Lower leg skin (tissue), 4 donors: ENCODE measurements around the gene RAB1B. TPM values are rescaled to one million over a fixed set of nuclear protein-coding genes. Genes with fewer than 3 reads are reported as not detected.
"Not testable (repeated sequence)": the region's sequence is repeated elsewhere in the genome, so short reads cannot be mapped to it uniquely, and the experiment has no call there.

Source experiments
- DNase-seq, 2 donors: peaks; one replicate each; pipeline ENCODE4 v3.0.0-alpha.2; 2019; ENCODE audit warnings: low spot score in 2 of 2
- H3K4me3 ChIP-seq: fragments of 200-600 bp; sonication (generic); 2 replicates; pipeline ENCODE4 v1.5.1; 2017; ENCODE audit warnings: mild to moderate bottlenecking, low read depth; ENCODE audit not compliant: poor library complexity, severe bottlenecking
- CTCF ChIP-seq, 3 donors: fragments of 450-650 bp; IDR thresholded peaks; one replicate each; pipeline ENCODE4 v1.5.1; 2016; ENCODE audit warnings: antibody characterized with exemption in 3 of 3, mild to moderate bottlenecking in 3 of 3, moderate library complexity in 2 of 3
- POLR2A ChIP-seq, 2 donors: fragments of 450-650 bp; IDR thresholded peaks; one replicate each; pipeline ENCODE4 v1.6.1; 2016 to 2017; ENCODE audit warnings: antibody characterized with exemption in 2 of 2, mild to moderate bottlenecking in 1 of 2, moderate library complexity in 1 of 2
- WGBS, 2 donors: methylation state at CpG; one replicate each; pipeline ENCODE4 v1.1.5; 2018; 5-methylcytosine and 5-hydroxymethylcytosine counted together
- intact Hi-C: fragments of 100-400 bp; cut with DNase I; formaldehyde crosslinking; loops from one replicate; pipeline ENCODE4 v1.15.0; 2023; ENCODE audit warnings: low total_unique reads
- total RNA-seq, 4 donors: library from RNA; depleted of rRNA; stranded (reverse); fragments of >200 nt; gene quantifications; one replicate each; pipeline ENCODE4 v1.1.0, GENCODE V29; 2016

RAB1B gene
- total RNA-seq, 4 donors from 2014 or later = 118 to 143 (median 126) TPM

- H3K4me3 ChIP-seq = peak overlapping the region; percentile 76
- DNase-seq = no peak
- TF ChIP-seq CTCF (IDR thresholded peaks at IDR 0.05) = no peak
- TF ChIP-seq POLR2A (IDR thresholded peaks at IDR 0.05) = no peak
- intact Hi-C loops = no loop called here
- WGBS, 2 donors = 2% methylated on average over 29 to 32 of the region's 32 CpGs
Measured at GRCh38 chr11:66268952-66269905, 790 bp downstream of the RAB1B start.

- TF ChIP-seq POLR2A (IDR thresholded peaks at IDR 0.05) = no peak
- intact Hi-C loops = no loop called here
- DNase-seq = no peak
- 89 to 90% methylated on average over 7 of the region's 7 CpGs for WGBS, 2 donors
- H3K4me3 ChIP-seq = no peak overlapping the region
Measured at GRCh38 chr11:66271816-66272215, 3.4 kb downstream of the RAB1B start.

- intact Hi-C loops = no loop called here
- TF ChIP-seq CTCF (IDR thresholded peaks at IDR 0.05) (no peak), POLR2A (IDR thresholded peaks at IDR 0.05) (no peak)
- 78 to 85% methylated on average over 2 of the region's 2 CpGs for WGBS, 2 donors
- DNase-seq = no peak
- H3K4me3 ChIP-seq = no peak overlapping the region
Measured at GRCh38 chr11:66272596-66272995, 4.2 kb downstream of the RAB1B start.

- TF ChIP-seq CTCF (IDR thresholded peaks at IDR 0.05) (no peak), POLR2A (IDR thresholded peaks at IDR 0.05) (no peak)
- WGBS, 2 donors = 43 to 50% methylated on average over 1 of the region's 1 CpG
- H3K4me3 ChIP-seq = no peak overlapping the region
- no peak for DNase-seq
- intact Hi-C loops = no loop called here
Measured at GRCh38 chr11:66274219-66274618, 5.8 kb downstream of the RAB1B start.

- no peak for TF ChIP-seq POLR2A (IDR thresholded peaks at IDR 0.05)
- no peak for TF ChIP-seq CTCF (IDR thresholded peaks at IDR 0.05)
- DNase-seq = no peak
- H3K4me3 ChIP-seq = no peak overlapping the region
- intact Hi-C loops = no loop called here
- WGBS, 2 donors = 89 to 90% methylated on average over 8 of the region's 8 CpGs
Measured at GRCh38 chr11:66275396-66275795, 7.0 kb downstream of the RAB1B start.

GRCh38 chr11:66275984-66276612, 7.7 kb downstream of the RAB1B start:
- H3K4me3 ChIP-seq = no peak overlapping the region
- TF ChIP-seq POLR2A (IDR thresholded peaks at IDR 0.05) (no peak), CTCF (IDR thresholded peaks at IDR 0.05) (no peak)
- DNase-seq = no peak
- 73 to 86% methylated on average over 14 of the region's 14 CpGs for WGBS, 2 donors
- intact Hi-C loops = no loop called here

- WGBS, 2 donors = 84 to 86% methylated on average over 13 of the region's 13 CpGs
- intact Hi-C loops, DNase-seq, H3K4me3 ChIP-seq: not testable (repeated sequence)
Measured at GRCh38 chr11:66276619-66277018, 8.2 kb downstream of the RAB1B start.

- WGBS, 2 donors = 69 to 70% methylated on average over 4 of the region's 4 CpGs
- DNase-seq, intact Hi-C loops, H3K4me3 ChIP-seq: not testable (repeated sequence)
Measured at GRCh38 chr11:66277064-66277463, 8.6 kb downstream of the RAB1B start.
